ENCODE data around the gene CEP112. TPM values are rescaled to one million over a fixed set of nuclear protein-coding genes. Genes with fewer than 3 reads are reported as not detected.

The CEP112 gene
- total and polyA plus RNA-seq, 7 donors, result 4.5 to 19.4 (median 9.7) TPM

DNA sequence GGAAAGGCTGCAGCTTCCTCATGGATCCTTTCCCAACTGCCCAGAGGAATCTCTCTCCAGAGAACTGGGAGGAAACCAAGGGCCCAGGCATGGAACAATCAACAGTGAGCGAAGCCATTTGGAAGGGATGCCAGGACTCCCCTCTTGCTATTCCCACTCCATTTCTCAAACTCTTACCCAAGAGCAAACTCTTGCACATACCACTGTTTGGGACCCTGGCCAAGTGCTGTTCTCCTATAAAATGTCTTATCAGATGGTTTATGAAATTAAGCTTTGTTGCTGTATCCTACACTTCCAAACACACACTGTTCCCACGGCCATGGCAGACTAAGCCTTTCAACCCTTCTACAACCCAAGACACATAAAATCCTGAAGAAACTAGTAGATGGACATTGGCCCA lies 582.2 kb downstream of the CEP112 start:
- intact Hi-C loops (cut with DNase I), result no loop called here
- no peak for DNase-seq
- 91 to 94% (median 94%) methylated on average over 2 of the region's 2 CpGs for WGBS, 3 donors
- H3K27ac ChIP-seq, result no peak overlapping the region
- H3K4me3 ChIP-seq, result no peak overlapping the region
- no peak for ATAC-seq
- no peaks in the 10 kb centered on the region for H3K27me3 ChIP-seq (ENCODE audit: insufficient read depth in 3 of 3, low read length in 2 of 3)
- TF ChIP-seq, protein P1, sequence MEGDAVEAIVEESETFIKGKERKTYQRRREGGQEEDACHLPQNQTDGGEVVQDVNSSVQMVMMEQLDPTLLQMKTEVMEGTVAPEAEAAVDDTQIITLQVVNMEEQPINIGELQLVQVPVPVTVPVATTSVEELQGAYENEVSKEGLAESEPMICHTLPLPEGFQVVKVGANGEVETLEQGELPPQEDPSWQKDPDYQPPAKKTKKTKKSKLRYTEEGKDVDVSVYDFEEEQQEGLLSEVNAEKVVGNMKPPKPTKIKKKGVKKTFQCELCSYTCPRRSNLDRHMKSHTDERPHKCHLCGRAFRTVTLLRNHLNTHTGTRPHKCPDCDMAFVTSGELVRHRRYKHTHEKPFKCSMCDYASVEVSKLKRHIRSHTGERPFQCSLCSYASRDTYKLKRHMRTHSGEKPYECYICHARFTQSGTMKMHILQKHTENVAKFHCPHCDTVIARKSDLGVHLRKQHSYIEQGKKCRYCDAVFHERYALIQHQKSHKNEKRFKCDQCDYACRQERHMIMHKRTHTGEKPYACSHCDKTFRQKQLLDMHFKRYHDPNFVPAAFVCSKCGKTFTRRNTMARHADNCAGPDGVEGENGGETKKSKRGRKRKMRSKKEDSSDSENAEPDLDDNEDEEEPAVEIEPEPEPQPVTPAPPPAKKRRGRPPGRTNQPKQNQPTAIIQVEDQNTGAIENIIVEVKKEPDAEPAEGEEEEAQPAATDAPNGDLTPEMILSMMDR (IDR thresholded peaks at IDR 0.05), result no peak
- H3K36me3 ChIP-seq (ENCODE audit: insufficient read depth in 1 of 2, low read depth in 1 of 2), result no peaks in the 10 kb centered on the region
- H3K9me3 ChIP-seq, result no peaks in the 10 kb centered on the region
- no peaks in the 10 kb centered on the region for H3K4me1 ChIP-seq

DNA sequence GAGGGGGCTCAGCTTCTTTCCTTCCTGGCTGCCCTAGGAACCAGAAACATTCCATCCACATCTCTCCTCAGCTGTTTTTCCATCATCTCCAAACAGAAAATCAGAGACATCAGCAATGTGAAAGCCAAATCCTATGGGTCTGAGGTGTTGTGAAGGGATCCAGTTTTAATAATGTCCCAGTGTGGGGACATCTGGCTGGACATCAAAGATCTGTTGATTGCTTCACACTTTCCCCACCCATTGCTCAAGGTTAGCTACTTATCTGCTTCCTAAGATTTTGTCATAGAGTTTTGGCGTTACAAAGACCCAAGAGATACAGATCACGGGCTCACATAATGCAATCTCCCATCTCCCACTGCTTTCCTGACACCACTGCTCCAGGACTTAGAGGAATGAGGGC lies 582.6 kb downstream of the CEP112 start:
- Histone ChIP-seq H3K27ac (no peak overlapping the region), H3K9me3 (no peaks in the 10 kb centered on the region), H3K4me3 (no peak overlapping the region), H3K27me3 (ENCODE audit: insufficient read depth in 3 of 3, low read length in 2 of 3) (no peaks in the 10 kb centered on the region), H3K36me3 (ENCODE audit: insufficient read depth in 1 of 2, low read depth in 1 of 2) (no peaks in the 10 kb centered on the region), H3K4me1 (no peaks in the 10 kb centered on the region)
- intact Hi-C loops (cut with DNase I), result no loop called here
- DNase-seq, result no peak
- TF ChIP-seq, protein P1 (IDR thresholded peaks at IDR 0.05), result no peak
- no peak for ATAC-seq
- WGBS, 3 donors, result 83 to 92% (median 91%) methylated on average over 2 of the region's 2 CpGs

GRCh38 chr17:65604070-65604469 lies 587.9 kb downstream of the CEP112 start:
- H3K9me3 ChIP-seq, result no peaks in the 10 kb centered on the region
- intact Hi-C loops (cut with DNase I), result no loop called here
- DNase-seq (no peak), ATAC-seq (no peak)
- H3K27me3 ChIP-seq (ENCODE audit: insufficient read depth in 3 of 3, low read length in 2 of 3), result no peaks in the 10 kb centered on the region
- H3K4me1 ChIP-seq, result no peaks in the 10 kb centered on the region
- TF ChIP-seq, protein P1 (IDR thresholded peaks at IDR 0.05), result no peak
- H3K27ac ChIP-seq, result no peak overlapping the region
- no peaks in the 10 kb centered on the region for H3K36me3 ChIP-seq (ENCODE audit: insufficient read depth in 1 of 2, low read depth in 1 of 2)
- no peak overlapping the region for H3K4me3 ChIP-seq
- 50 to 59% (median 54%) methylated on average over 4 of the region's 4 CpGs for WGBS, 3 donors

- ATAC-seq (no peak), DNase-seq (no peak)
- Histone ChIP-seq H3K36me3 (ENCODE audit: insufficient read depth in 1 of 2, low read depth in 1 of 2) (no peaks in the 10 kb centered on the region), H3K9me3 (no peaks in the 10 kb centered on the region), H3K27me3 (ENCODE audit: insufficient read depth in 3 of 3, low read length in 2 of 3) (no peaks in the 10 kb centered on the region), H3K27ac (no peak overlapping the region), H3K4me3 (no peak overlapping the region), H3K4me1 (no peaks in the 10 kb centered on the region)
- 97 to 99% (median 98%) methylated on average over 2 of the region's 2 CpGs for WGBS, 3 donors
- TF ChIP-seq, protein P1 (IDR thresholded peaks at IDR 0.05), result no peak
- intact Hi-C loops (cut with DNase I), result no loop called here
Measured at GRCh38 chr17:65601881-65602280, 590.1 kb downstream of the CEP112 start.

- no peaks in the 10 kb centered on the region for H3K9me3 ChIP-seq
- ATAC-seq, result no peak
- no peaks in the 10 kb centered on the region for H3K36me3 ChIP-seq (ENCODE audit: insufficient read depth in 1 of 2, low read depth in 1 of 2)
- whole genome bisulfite sequencing, 3 donors, result 74 to 84% (median 74%) methylated on average over 1 of the region's 1 CpG
- no peak overlapping the region for H3K27ac ChIP-seq
- TF ChIP-seq, protein P1 (IDR thresholded peaks at IDR 0.05), result no peak
- intact Hi-C loops (cut with DNase I), result no loop called here
- DNase-seq, result no peak
- no peaks in the 10 kb centered on the region for H3K27me3 ChIP-seq (ENCODE audit: insufficient read depth in 3 of 3, low read length in 2 of 3)
- H3K4me3 ChIP-seq, result no peak overlapping the region
- H3K4me1 ChIP-seq, result no peaks in the 10 kb centered on the region
Measured at GRCh38 chr17:65601145-65601544, 590.8 kb downstream of the CEP112 start.
